GM23248 (cell line): Measurements from ENCODE around the gene LIM2. TPM values are rescaled to one million over a fixed set of nuclear protein-coding genes. Genes with fewer than 3 reads are reported as not detected.

Experiments used
- DNase-seq: peaks from one replicate; pipeline ENCODE4 v3.0.0-alpha.2; 2015
- H2AFZ ChIP-seq: fragments of 200-600 bp; sonication (generic); 2 replicates; pipeline ENCODE4 v1.6.1; 2016; ENCODE audit warnings: antibody characterized with exemption
- H3F3A ChIP-seq: fragments of 200-600 bp; sonication (generic); 2 replicates; pipeline ENCODE4 v1.6.1; 2016; ENCODE audit warnings: mild to moderate bottlenecking, antibody characterized with exemption, mixed run types; ENCODE audit not compliant: insufficient read depth
- H3K27ac ChIP-seq: fragments of 200-600 bp; sonication (generic); 2 replicates; pipeline ENCODE4 v1.5.1; 2016; ENCODE audit warnings: mild to moderate bottlenecking
- H3K27me3 ChIP-seq: fragments of 200-600 bp; sonication (generic); replicated peaks from 2 replicates; pipeline ENCODE4 v1.6.1; 2016; ENCODE audit warnings: mild to moderate bottlenecking; ENCODE audit not compliant: insufficient read depth
- H3K36me3 ChIP-seq: fragments of 200-600 bp; sonication (generic); 2 replicates; pipeline ENCODE4 v1.6.1; 2016; ENCODE audit warnings: low read depth, mild to moderate bottlenecking
- H3K4me1 ChIP-seq: fragments of 200-600 bp; sonication (generic); 2 replicates; pipeline ENCODE4 v1.6.1; 2016; ENCODE audit warnings: mild to moderate bottlenecking; ENCODE audit not compliant: insufficient read depth
- H3K4me2 ChIP-seq: fragments of 200-600 bp; sonication (generic); one replicate; pipeline ENCODE4 v1.6.1; 2016; ENCODE audit warnings: mild to moderate bottlenecking; ENCODE audit not compliant: unreplicated experiment
- H3K4me3 ChIP-seq: fragments of 200-600 bp; sonication (generic); 2 replicates; pipeline ENCODE4 v1.5.1; 2016; ENCODE audit warnings: mild to moderate bottlenecking
- H3K79me2 ChIP-seq: fragments of 200-600 bp; sonication (generic); 2 replicates; pipeline ENCODE4 v1.6.1; 2016; ENCODE audit warnings: mild to moderate bottlenecking; ENCODE audit not compliant: insufficient read depth
- H3K9ac ChIP-seq: fragments of 200-600 bp; sonication (generic); 2 replicates; pipeline ENCODE4 v1.6.1; 2016; ENCODE audit warnings: mild to moderate bottlenecking
- H3K9me2 ChIP-seq: fragments of 200-600 bp; sonication (generic); 2 replicates; pipeline ENCODE4 v1.6.1; 2016; ENCODE audit warnings: mixed run types, mild to moderate bottlenecking, moderate library complexity; ENCODE audit not compliant: insufficient read depth
- H3K9me3 ChIP-seq: fragments of 200-600 bp; sonication (generic); one replicate; pipeline ENCODE4 v1.6.1; 2017; ENCODE audit warnings: low read depth
- H4K20me1 ChIP-seq: fragments of 200-600 bp; sonication (generic); 2 replicates; pipeline ENCODE4 v1.6.0; 2016; ENCODE audit not compliant: insufficient read depth
- EZH2 ChIP-seq: fragments of 200-600 bp; sonication (generic); IDR thresholded peaks from 2 replicates; pipeline ENCODE4 v1.6.1; 2018; ENCODE audit warnings: antibody characterized with exemption, mild to moderate bottlenecking; ENCODE audit not compliant: insufficient read depth, poor library complexity, severe bottlenecking
- EZH2phosphoT487 ChIP-seq: fragments of 200-600 bp; sonication (generic); IDR thresholded peaks from 2 replicates; pipeline ENCODE4 v1.6.1; 2018; ENCODE audit warnings: antibody characterized with exemption, moderate library complexity, mild to moderate bottlenecking, low read depth; ENCODE audit not compliant: insufficient read depth
- WGBS, 2 experiments: methylation state at CpG; one replicate each; pipeline ENCODE4 v1.1.6; 2015 to 2017; ENCODE audit warnings: low lambda C conversion rate in 2 of 2, low coverage in 1 of 2; ENCODE audit errors: missing lambda C conversion rate in 2 of 2; 5-methylcytosine and 5-hydroxymethylcytosine counted together
- in situ Hi-C: fragments of 300-500 bp; cut with MboI; formaldehyde crosslinking; loops from 2 replicates; pipeline ENCODE4 v1.15.0; 2020
- polyA plus RNA-seq: library from polyadenylated mRNA; unstranded; fragments of >200 nt; fragmentation: Nextera tagmentation; extraction: Ambion mirVana; gene quantifications from 2 replicates; pipeline ENCODE4 v1.2.1, GENCODE V29; 2016
- total RNA-seq: library from RNA; depleted of rRNA; stranded (reverse); fragments of >200 nt; shearing (Covaris generic); gene quantifications from 2 replicates; pipeline ENCODE4 v1.2.3, GENCODE V29; 2014; rRNA removed

The LIM2 gene, protein sequence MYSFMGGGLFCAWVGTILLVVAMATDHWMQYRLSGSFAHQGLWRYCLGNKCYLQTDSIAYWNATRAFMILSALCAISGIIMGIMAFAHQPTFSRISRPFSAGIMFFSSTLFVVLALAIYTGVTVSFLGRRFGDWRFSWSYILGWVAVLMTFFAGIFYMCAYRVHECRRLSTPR
- total RNA-seq: not detected in 2 replicates
- polyA plus RNA-seq: not detected in 2 replicates

DNA sequence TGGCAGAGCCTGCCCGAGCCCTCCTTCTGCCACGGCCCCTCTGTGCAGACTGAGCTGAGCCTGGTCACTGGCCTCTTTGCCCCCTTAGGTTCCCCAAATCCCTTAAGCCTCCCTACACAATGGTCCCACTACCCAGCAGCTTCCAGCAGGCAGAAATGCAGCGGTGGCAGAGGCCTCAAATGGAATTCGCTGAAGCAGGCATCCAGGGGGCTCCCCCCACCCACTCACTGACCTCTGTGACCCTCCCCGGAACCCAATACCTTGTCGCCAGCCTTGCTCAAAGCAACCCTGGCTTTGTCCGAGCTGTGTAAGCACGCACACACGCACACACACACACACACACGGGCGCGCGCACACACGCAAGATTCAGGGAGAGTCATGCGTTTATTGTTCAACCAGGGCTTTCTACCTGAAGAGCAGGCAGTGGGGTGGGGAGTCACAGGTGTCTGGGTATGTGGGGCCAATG, at the start of gene LIM2:
LIM2 (minus strand) TSS at position 51 of the 466 bp plus-strand sequence. CDS start 531 bp downstream, outside the sequence.
- Histone ChIP-seq H3K4me2 (no peak within 1 kb of the TSS), H3K79me2 (no peaks in the 10 kb centered on the region), H3K4me1 (no peaks in the 10 kb centered on the region), H3K9me3 (no peaks in the 10 kb centered on the region), H3K27ac (no peak within 1 kb of the TSS), H3K9ac (no peak within 1 kb of the TSS), H3K4me3 (no peak within 1 kb of the TSS), H3F3A (no peaks in the 10 kb centered on the region), H3K9me2 (no peaks in the 10 kb centered on the region), H3K27me3 (no peaks in the 10 kb centered on the region), H2AFZ (no peak within 1 kb of the TSS), H4K20me1 (no peaks in the 10 kb centered on the region), H3K36me3 (no peaks in the 10 kb centered on the region)
- TF ChIP-seq EZH2phosphoT487: no peak
- TF ChIP-seq EZH2: no peak
- WGBS, 2 experiments: 82 to 83% methylated on average over 15 of the region's 15 CpGs
- in situ Hi-C loops: no loop called here
- no peak for DNase-seq

DNA sequence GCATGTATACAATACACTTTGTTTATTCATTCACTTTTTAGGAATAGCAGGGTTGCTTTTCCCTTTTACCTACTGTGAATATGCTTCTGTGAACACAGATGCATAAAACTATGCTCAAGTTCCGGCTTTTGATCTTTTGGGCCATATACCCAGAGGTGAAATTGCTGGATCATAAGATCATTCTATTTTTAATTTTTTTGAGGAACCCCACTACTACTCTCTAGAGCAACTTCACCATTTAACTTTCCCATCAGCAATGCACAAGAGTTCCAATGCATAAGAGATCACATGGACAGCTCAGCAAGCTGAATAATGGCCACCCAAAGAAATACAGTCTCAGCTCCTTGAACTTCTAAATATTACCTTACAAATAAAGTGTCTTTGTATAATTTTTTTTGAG, 46.7 kb upstream of the LIM2 start:
- Histone ChIP-seq H3F3A (no peaks in the 10 kb centered on the region), H3K9me3 (no peaks in the 10 kb centered on the region), H3K27ac (no peak overlapping the region), H3K4me1 (no peaks in the 10 kb centered on the region), H3K4me3 (no peak overlapping the region), H3K27me3 (no peaks in the 10 kb centered on the region), H4K20me1 (no peaks in the 10 kb centered on the region), H2AFZ (no peak overlapping the region), H3K79me2 (no peaks in the 10 kb centered on the region), H3K9me2 (no peaks in the 10 kb centered on the region), H3K36me3 (no peaks in the 10 kb centered on the region), H3K9ac (no peak overlapping the region), H3K4me2 (no peak overlapping the region)
- WGBS, 2 experiments: 23 to 44% methylated on average over 1 of the region's 1 CpG
- DNase-seq: no peak
- TF ChIP-seq EZH2phosphoT487 (no peak), EZH2 (no peak)
- in situ Hi-C loops: no loop called here

DNA sequence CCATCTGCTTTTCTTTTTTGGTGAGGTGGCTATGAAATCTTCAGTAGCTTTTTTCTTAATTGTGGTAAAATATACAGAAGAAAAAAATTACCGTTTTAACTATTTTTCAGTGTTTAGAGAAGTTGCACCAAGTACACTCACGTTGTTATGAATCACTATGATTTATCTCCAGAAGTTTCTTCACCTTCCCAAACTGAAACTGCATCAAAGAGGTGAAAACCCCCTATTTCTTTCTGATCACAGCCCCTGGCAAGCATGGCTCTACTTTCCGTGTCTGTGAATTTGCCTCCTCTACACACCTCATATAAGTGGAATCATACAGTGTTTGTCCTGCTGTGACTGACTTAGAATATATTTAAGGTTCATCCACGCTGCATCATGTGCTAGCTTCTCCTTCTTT, 45.3 kb upstream of the LIM2 start:
- no peak overlapping the region for H2AFZ ChIP-seq
- H3K27me3 ChIP-seq: no peaks in the 10 kb centered on the region
- H3K9me2 ChIP-seq: no peaks in the 10 kb centered on the region
- H3K79me2 ChIP-seq: no peaks in the 10 kb centered on the region
- no peaks in the 10 kb centered on the region for H3K4me1 ChIP-seq
- no peak overlapping the region for H3K4me2 ChIP-seq
- no peaks in the 10 kb centered on the region for H3K36me3 ChIP-seq
- H3K4me3 ChIP-seq: no peak overlapping the region
- no peak overlapping the region for H3K27ac ChIP-seq
- 24 to 26% methylated on average over 4 of the region's 4 CpGs for WGBS, 2 experiments
- no peak overlapping the region for H3K9ac ChIP-seq
- H3F3A ChIP-seq: no peaks in the 10 kb centered on the region
- in situ Hi-C loops: no loop called here
- TF ChIP-seq EZH2 (no peak), EZH2phosphoT487 (no peak)
- no peaks in the 10 kb centered on the region for H4K20me1 ChIP-seq
- DNase-seq: no peak
- no peaks in the 10 kb centered on the region for H3K9me3 ChIP-seq

DNA sequence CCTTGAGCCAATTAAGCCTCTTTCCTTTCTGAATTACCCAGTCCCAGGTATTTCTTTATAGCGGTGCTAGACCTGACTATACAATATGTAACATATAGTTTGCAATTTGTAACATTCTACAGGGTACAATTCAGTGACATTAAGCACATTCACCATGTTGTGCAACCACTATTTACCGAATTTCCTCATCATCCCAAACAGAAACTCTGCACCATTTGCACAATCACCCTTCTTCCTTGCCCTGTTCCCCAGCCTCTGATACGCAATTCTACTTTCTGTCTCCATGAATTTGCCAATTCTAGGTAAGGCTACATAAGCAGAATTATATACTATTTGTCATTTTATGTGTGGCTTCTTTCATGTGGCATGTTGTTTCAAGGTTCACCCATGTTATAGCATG, 43.4 kb upstream of the LIM2 start:
- no peak for DNase-seq
- TF ChIP-seq EZH2phosphoT487 (no peak), EZH2 (no peak)
- H3K79me2 ChIP-seq: no peaks in the 10 kb centered on the region
- H3K27me3 ChIP-seq: no peaks in the 10 kb centered on the region
- in situ Hi-C loops: no loop called here
- H3K9ac ChIP-seq: no peak overlapping the region
- no peaks in the 10 kb centered on the region for H4K20me1 ChIP-seq
- no peaks in the 10 kb centered on the region for H3K4me1 ChIP-seq
- H3K4me2 ChIP-seq: no peak overlapping the region
- no peak overlapping the region for H3K4me3 ChIP-seq
- 8 to 9% methylated on average over 3 of the region's 3 CpGs for WGBS, 2 experiments
- no peaks in the 10 kb centered on the region for H3K9me2 ChIP-seq
- no peak overlapping the region for H2AFZ ChIP-seq
- H3K27ac ChIP-seq: no peak overlapping the region
- no peaks in the 10 kb centered on the region for H3K9me3 ChIP-seq
- H3F3A ChIP-seq: no peaks in the 10 kb centered on the region
- no peaks in the 10 kb centered on the region for H3K36me3 ChIP-seq
